ENCODE results near the gene CDH1. TPM values are rescaled to one million over a fixed set of nuclear protein-coding genes. Genes with fewer than 3 reads are reported as not detected.

Gene CDH1
- total RNA-seq, 2 donors from 2014 or later: 95.3 to 107 TPM

GRCh38 chr16:68752602-68753001 is 15.5 kb downstream of the CDH1 start:
- Histone ChIP-seq H3K36me3 (replicated peaks in 1 of 2; ENCODE audit: insufficient read depth in 1 of 2, low read depth in 2 of 2) (no peaks in the 10 kb centered on the region), H3K9me3 (no peaks in the 10 kb centered on the region), H3K4me1 (peaks cover 92% of the 10 kb centered on the region), H3K4me3 (no peak overlapping the region), H3K27me3 (no peaks in the 10 kb centered on the region), H3K27ac (peak overlapping the region in 3 of 4 donors; percentile 23 to 92 (median 86))
- ATAC-seq (no peak), DNase-seq (no peak)
- no peak for TF ChIP-seq CTCF (IDR thresholded peaks at IDR 0.05)
- no peak for TF ChIP-seq POLR2A (IDR thresholded peaks at IDR 0.05)
- intact Hi-C loops (cut with DNase I): no loop called here
- WGBS, 2 donors: 52 to 78% methylated on average over 3 of the region's 3 CpGs

GRCh38 chr16:68754084-68754792 is 17.1 kb downstream of the CDH1 start:
- WGBS, 2 donors: 49 to 52% methylated on average over 7 of the region's 7 CpGs
- H3K9me3 ChIP-seq: no peaks in the 10 kb centered on the region
- no peaks in the 10 kb centered on the region for H3K36me3 ChIP-seq (replicated peaks in 1 of 2; ENCODE audit: insufficient read depth in 1 of 2, low read depth in 2 of 2)
- intact Hi-C loops (cut with DNase I): no loop called here
- no peak overlapping the region for H3K4me3 ChIP-seq
- TF ChIP-seq POLR2A (IDR thresholded peaks at IDR 0.05) (no peak), CTCF (IDR thresholded peaks at IDR 0.05) (no peak)
- peaks cover 87% of the 10 kb centered on the region for H3K4me1 ChIP-seq
- no peaks in the 10 kb centered on the region for H3K27me3 ChIP-seq
- no peak for DNase-seq
- H3K27ac ChIP-seq: peak overlapping the region; percentile 57 to 92 (median 74)
- no peak for ATAC-seq

DNA sequence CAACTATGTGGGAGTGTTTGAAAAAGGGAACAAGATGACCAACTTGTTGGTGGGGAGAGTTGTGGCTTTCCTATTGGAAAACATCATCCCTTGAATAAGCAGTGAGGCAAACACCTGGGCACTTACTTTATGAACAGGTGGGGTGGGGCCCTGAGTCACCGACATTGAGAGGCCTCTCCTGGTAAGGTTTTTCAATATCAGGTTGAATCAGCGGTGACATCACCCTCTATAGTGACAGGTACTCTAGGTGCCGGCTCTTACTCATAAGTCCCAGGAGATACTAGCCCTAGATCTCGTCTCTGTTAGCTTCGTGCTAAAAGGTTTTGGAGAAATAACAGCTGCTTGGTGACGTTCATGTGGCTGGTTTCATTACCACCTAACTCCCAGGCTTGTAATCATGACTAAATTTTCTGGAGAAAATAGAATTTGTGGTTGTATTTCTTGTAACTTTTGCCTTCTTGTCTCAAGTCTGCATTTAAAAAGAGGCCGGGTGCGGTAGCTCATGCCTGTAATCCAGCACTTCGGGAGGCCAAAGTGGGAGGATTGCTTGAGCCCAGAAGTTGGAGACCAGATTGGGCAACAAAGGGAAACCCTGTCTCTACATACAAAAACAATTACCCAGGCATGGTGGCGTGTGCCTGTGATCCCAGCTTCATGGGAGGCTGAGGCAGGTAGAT is 19.3 kb downstream of the CDH1 start:
- intact Hi-C loops (cut with DNase I): no loop called here
- peak; percentile 75 to 91 (median 85) for DNase-seq
- Histone ChIP-seq H3K27ac (peak overlapping the region; percentile 57 to 92 (median 83)), H3K4me3 (no peak overlapping the region), H3K4me1 (peaks cover 87% of the 10 kb centered on the region), H3K36me3 (replicated peaks in 1 of 2; ENCODE audit: insufficient read depth in 1 of 2, low read depth in 2 of 2) (no peaks in the 10 kb centered on the region), H3K9me3 (no peaks in the 10 kb centered on the region), H3K27me3 (no peaks in the 10 kb centered on the region)
- 51 to 62% methylated on average over 7 to 10 of the region's 10 CpGs for WGBS, 2 donors
- TF ChIP-seq CTCF (IDR thresholded peaks at IDR 0.05) (no peak), POLR2A (IDR thresholded peaks at IDR 0.05) (peak in 1 of 3 donors; percentile 2)
- peak; percentile 92 for ATAC-seq

GRCh38 chr16:68757625-68757935 is 20.5 kb downstream of the CDH1 start:
- Histone ChIP-seq H3K27ac (peak overlapping the region; percentile 57 to 92 (median 83)), H3K4me1 (peaks cover 88% of the 10 kb centered on the region), H3K27me3 (no peaks in the 10 kb centered on the region), H3K9me3 (no peaks in the 10 kb centered on the region), H3K36me3 (replicated peaks in 1 of 2; ENCODE audit: insufficient read depth in 1 of 2, low read depth in 2 of 2) (no peaks in the 10 kb centered on the region), H3K4me3 (no peak overlapping the region)
- intact Hi-C loops (cut with DNase I): no loop called here
- DNase-seq (no peak), ATAC-seq (no peak)
- TF ChIP-seq CTCF (IDR thresholded peaks at IDR 0.05) (no peak), POLR2A (IDR thresholded peaks at IDR 0.05) (no peak)

- intact Hi-C loops (cut with DNase I): no loop called here
- H3K9me3 ChIP-seq: no peaks in the 10 kb centered on the region
- H3K4me1 ChIP-seq: peaks cover 88% of the 10 kb centered on the region
- TF ChIP-seq CTCF (IDR thresholded peaks at IDR 0.05) (no peak), POLR2A (IDR thresholded peaks at IDR 0.05) (no peak)
- H3K27me3 ChIP-seq: no peaks in the 10 kb centered on the region
- DNase-seq (no peak), ATAC-seq (no peak)
- no peak overlapping the region for H3K4me3 ChIP-seq
- no peaks in the 10 kb centered on the region for H3K36me3 ChIP-seq (replicated peaks in 1 of 2; ENCODE audit: insufficient read depth in 1 of 2, low read depth in 2 of 2)
- 89 to 93% methylated on average over 6 of the region's 6 CpGs for WGBS, 2 donors
- H3K27ac ChIP-seq: no peak overlapping the region
Observed at GRCh38 chr16:68759062-68759461, 22.0 kb downstream of the CDH1 start.
